ENCODE data around the gene UBA1. TPM values are rescaled to one million over a fixed set of nuclear protein-coding genes. Genes with fewer than 3 reads are reported as not detected.

Gene UBA1
- total RNA-seq, 4 donors from 2014 or later = 126 to 238 (median 153) TPM

DNA sequence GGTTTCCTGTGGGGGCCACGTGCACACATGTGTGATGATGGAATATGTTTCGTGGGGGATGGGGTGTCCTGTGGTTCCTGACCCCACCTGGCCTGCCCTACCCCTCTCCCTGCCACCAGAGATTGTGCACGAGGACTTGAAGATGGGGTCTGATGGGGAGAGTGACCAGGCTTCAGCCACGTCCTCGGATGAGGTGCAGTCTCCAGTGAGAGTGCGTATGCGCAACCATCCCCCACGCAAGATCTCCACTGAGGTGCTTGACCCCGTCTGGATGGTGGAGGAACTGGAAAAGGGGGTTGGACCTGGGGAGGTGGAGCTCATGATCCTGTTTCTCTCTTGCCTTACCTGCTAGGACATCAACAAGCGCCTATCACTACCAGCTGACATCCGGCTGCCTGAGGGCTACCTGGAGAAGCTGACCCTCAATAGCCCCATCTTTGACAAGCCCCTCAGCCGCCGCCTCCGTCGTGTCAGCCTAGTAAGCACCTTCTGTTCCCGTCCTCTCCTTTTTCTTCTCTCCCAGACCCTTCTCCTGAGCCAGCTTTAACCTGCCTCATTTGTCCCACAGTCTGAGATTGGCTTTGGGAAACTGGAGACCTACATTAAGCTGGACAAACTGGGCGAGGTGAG is 30.8 kb downstream of the UBA1 start:
- Histone ChIP-seq H3K36me3 (peaks cover 34 to 68% (median 41%) of the 10 kb centered on the region in 3 donors), H3K9me3 (no peaks in the 10 kb centered on the region), H3K4me3 (no peak overlapping the region), H3K27ac (no peak overlapping the region), H3K27me3 (no peaks in the 10 kb centered on the region), H3K4me1 (peaks cover 4 to 24% (median 16%) of the 10 kb centered on the region in 3 donors)
- WGBS, 2 donors = 83 to 96% methylated on average over 9 to 15 of the region's 17 CpGs
- intact Hi-C loops (cut with DNase I) = no loop called here
- no peak for DNase-seq
- TF ChIP-seq, protein P1, sequence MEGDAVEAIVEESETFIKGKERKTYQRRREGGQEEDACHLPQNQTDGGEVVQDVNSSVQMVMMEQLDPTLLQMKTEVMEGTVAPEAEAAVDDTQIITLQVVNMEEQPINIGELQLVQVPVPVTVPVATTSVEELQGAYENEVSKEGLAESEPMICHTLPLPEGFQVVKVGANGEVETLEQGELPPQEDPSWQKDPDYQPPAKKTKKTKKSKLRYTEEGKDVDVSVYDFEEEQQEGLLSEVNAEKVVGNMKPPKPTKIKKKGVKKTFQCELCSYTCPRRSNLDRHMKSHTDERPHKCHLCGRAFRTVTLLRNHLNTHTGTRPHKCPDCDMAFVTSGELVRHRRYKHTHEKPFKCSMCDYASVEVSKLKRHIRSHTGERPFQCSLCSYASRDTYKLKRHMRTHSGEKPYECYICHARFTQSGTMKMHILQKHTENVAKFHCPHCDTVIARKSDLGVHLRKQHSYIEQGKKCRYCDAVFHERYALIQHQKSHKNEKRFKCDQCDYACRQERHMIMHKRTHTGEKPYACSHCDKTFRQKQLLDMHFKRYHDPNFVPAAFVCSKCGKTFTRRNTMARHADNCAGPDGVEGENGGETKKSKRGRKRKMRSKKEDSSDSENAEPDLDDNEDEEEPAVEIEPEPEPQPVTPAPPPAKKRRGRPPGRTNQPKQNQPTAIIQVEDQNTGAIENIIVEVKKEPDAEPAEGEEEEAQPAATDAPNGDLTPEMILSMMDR (IDR thresholded peaks at IDR 0.05) = no peak
- no peak for TF ChIP-seq POLR2A (IDR thresholded peaks at IDR 0.05)

DNA sequence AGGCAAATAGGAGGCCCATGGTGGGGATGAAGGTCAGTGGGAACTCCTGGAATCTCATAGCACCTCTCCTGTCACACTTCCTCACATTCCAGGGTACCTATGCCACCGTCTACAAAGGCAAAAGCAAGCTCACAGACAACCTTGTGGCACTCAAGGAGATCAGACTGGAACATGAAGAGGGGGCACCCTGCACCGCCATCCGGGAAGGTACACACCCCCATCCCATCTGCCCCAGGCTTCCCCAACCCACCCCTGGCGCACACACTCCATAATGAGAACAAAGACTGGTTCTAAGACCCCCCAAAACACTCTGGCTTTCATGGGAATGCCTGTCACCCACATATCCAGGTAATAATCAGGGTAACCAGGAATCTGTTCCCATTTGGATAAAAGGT is 31.3 kb downstream of the UBA1 start:
- Histone ChIP-seq H3K27me3 (no peaks in the 10 kb centered on the region), H3K4me1 (peaks cover under 1 to 19% (median 10%) of the 10 kb centered on the region in 3 donors), H3K27ac (no peak overlapping the region), H3K9me3 (no peaks in the 10 kb centered on the region), H3K36me3 (peaks cover 34 to 71% (median 41%) of the 10 kb centered on the region in 3 donors), H3K4me3 (no peak overlapping the region)
- intact Hi-C loops (cut with DNase I) = no loop called here
- DNase-seq = no peak
- 83% methylated on average over 1 of the region's 4 CpGs; no CpG with 5 or more reads in 1 of the 2 donors for WGBS, 2 donors
- TF ChIP-seq, protein P1 (IDR thresholded peaks at IDR 0.05) = no peak

GRCh38 chrX:47226071-47226470 is 32.4 kb downstream of the UBA1 start:
- TF ChIP-seq, protein P1 (IDR thresholded peaks at IDR 0.05) = no peak
- TF ChIP-seq POLR2A (IDR thresholded peaks at IDR 0.05) = no peak
- no peak overlapping the region for H3K4me3 ChIP-seq
- no peaks in the 10 kb centered on the region for H3K9me3 ChIP-seq
- H3K4me1 ChIP-seq = peaks cover 0 to 8% (median 0%) of the 10 kb centered on the region in 3 donors
- intact Hi-C loops (cut with DNase I) = no loop called here
- H3K36me3 ChIP-seq = peaks cover 34 to 71% (median 41%) of the 10 kb centered on the region in 3 donors
- H3K27me3 ChIP-seq = no peaks in the 10 kb centered on the region
- no peak overlapping the region for H3K27ac ChIP-seq
- DNase-seq = no peak
- 85 to 87% methylated on average over 3 to 6 of the region's 6 CpGs for WGBS, 2 donors

DNA sequence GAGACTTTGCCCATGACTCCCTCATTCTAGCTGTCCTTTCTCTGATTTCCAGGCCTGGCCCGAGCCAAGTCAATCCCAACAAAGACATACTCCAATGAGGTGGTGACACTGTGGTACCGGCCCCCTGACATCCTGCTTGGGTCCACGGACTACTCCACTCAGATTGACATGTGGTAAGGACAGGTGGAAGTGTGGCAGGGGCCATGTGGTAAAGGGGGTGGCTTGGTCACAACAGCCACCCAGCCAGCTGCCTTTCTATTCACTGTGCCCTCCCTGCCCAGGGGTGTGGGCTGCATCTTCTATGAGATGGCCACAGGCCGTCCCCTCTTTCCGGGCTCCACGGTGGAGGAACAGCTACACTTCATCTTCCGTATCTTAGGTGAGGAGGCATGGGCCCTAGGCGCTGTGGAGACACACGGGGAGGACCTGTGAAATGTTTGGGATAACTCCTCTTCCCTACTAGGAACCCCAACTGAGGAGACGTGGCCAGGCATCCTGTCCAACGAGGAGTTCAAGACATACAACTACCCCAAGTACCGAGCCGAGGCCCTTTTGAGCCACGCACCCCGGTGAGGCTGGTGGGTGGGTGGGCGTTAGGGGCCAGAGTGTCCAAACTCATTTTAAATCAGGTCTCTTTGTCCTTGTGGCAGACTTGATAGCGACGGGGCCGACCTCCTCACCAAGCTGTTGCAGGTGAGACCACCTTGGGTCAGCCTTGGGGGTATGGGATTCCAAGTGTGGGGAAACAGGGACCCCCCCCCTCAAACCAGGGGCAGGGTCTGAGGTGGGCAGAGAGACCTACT is 33.1 kb downstream of the UBA1 start:
- no peaks in the 10 kb centered on the region for H3K9me3 ChIP-seq

DNA sequence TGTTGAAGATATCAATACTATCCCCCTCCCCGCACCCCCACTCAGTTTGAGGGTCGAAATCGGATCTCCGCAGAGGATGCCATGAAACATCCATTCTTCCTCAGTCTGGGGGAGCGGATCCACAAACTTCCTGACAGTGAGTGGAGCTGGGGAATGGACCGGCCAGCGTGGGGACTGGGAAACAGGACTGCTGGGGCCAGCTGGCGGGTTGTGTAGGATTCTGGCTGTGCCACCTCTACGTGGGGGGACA is 33.6 kb downstream of the UBA1 start:
- Histone ChIP-seq H3K27me3 (no peaks in the 10 kb centered on the region), H3K9me3 (no peaks in the 10 kb centered on the region), H3K4me1 (peaks cover 0 to 4% (median 0%) of the 10 kb centered on the region in 3 donors), H3K27ac (no peak overlapping the region), H3K4me3 (no peak overlapping the region), H3K36me3 (peaks cover 34 to 71% (median 41%) of the 10 kb centered on the region in 3 donors)
- intact Hi-C loops (cut with DNase I) = no loop called here
- TF ChIP-seq, protein P1 (IDR thresholded peaks at IDR 0.05) = no peak
- no peak for TF ChIP-seq POLR2A (IDR thresholded peaks at IDR 0.05)
- DNase-seq = no peak
- WGBS, 2 donors = 87 to 96% methylated on average over 3 to 7 of the region's 9 CpGs

More for the DNA sequence above, 33.1 kb downstream of the UBA1 start:
- Histone ChIP-seq H3K36me3 (peaks cover 34 to 71% (median 41%) of the 10 kb centered on the region in 3 donors), H3K27me3 (no peaks in the 10 kb centered on the region), H3K4me1 (peaks cover 0 to under 1% (median 0%) of the 10 kb centered on the region in 3 donors), H3K27ac (no peak overlapping the region), H3K4me3 (no peak overlapping the region)
- intact Hi-C loops (cut with DNase I) = no loop called here
- no CpG with 5 or more reads among the region's 19 CpGs for WGBS, 2 donors
- DNase-seq = no peak
- TF ChIP-seq, protein P1 (IDR thresholded peaks at IDR 0.05) = no peak
- no peak for TF ChIP-seq POLR2A (IDR thresholded peaks at IDR 0.05)
